Fibroblast of lung (primary cell): Measurements from ENCODE around the gene LPP. TPM values are rescaled to one million over a fixed set of nuclear protein-coding genes. Genes with fewer than 3 reads are reported as not detected.

ENCODE experiments used
- DNase-seq, 2 donors: peaks; one replicate each; pipeline versions ENCODE4 v3.0.0 to v3.0.0-alpha.2; 2010; ENCODE audit warnings: low read depth in 2 of 2
- H2AFZ ChIP-seq: 2 replicates; pipeline ENCODE4 v1.5.1; 2012; ENCODE audit warnings: low read length, control low read depth, inconsistent platforms
- H3K27ac ChIP-seq: 2 replicates; pipeline ENCODE4 v1.5.1; 2011; ENCODE audit warnings: low read length, control low read depth; ENCODE audit not compliant: insufficient read depth
- H3K27me3 ChIP-seq: 2 replicates; pipeline ENCODE4 v1.5.1; 2011; ENCODE audit warnings: mild to moderate bottlenecking, low read length; ENCODE audit not compliant: control insufficient read depth, insufficient read depth
- H3K36me3 ChIP-seq: 2 replicates; pipeline ENCODE4 v1.5.1; 2011; ENCODE audit warnings: low read length; ENCODE audit not compliant: control insufficient read depth, insufficient read depth
- H3K4me1 ChIP-seq: 2 replicates; pipeline ENCODE4 v1.5.1; 2011; ENCODE audit warnings: low read length; ENCODE audit not compliant: control insufficient read depth, insufficient read depth; ENCODE audit errors: extremely low read depth
- H3K4me2 ChIP-seq: 2 replicates; pipeline ENCODE4 v1.5.1; 2011; ENCODE audit warnings: low read length, control low read depth; ENCODE audit not compliant: insufficient read depth; ENCODE audit errors: extremely low read depth
- H3K4me3 ChIP-seq, 4 experiments: fragments of 200-600 bp in 1 of 4; sonication (generic) in 1 of 4; replicated peaks in 1 of 4; 2 replicates each; pipeline ENCODE4 v1.5.1; 2011 to 2016; ENCODE audit warnings: low read length in 4 of 4, low read depth in 3 of 4, mild to moderate bottlenecking in 3 of 4, control low read depth in 2 of 4, inconsistent platforms in 1 of 4, mixed read lengths in 1 of 4; ENCODE audit not compliant: insufficient read depth in 1 of 4; ENCODE audit errors: control extremely low read depth in 1 of 4
- H3K79me2 ChIP-seq: 2 replicates; pipeline ENCODE4 v1.5.1; 2012; ENCODE audit warnings: mild to moderate bottlenecking, low read length, inconsistent platforms; ENCODE audit not compliant: control insufficient read depth, insufficient read depth
- H3K9ac ChIP-seq: 2 replicates; pipeline ENCODE4 v1.5.1; 2011; ENCODE audit warnings: mild to moderate bottlenecking, low read length, control low read depth; ENCODE audit not compliant: insufficient read depth
- H3K9me3 ChIP-seq: 2 replicates; pipeline ENCODE4 v1.5.1; 2012; ENCODE audit warnings: low read depth, low read length; ENCODE audit not compliant: control insufficient read depth, insufficient read depth
- H4K20me1 ChIP-seq: 2 replicates; pipeline ENCODE4 v1.5.1; 2011; ENCODE audit warnings: low read length; ENCODE audit not compliant: control insufficient read depth, insufficient read depth; ENCODE audit errors: extremely low read depth
- EZH2 ChIP-seq: IDR thresholded peaks from 2 replicates; pipeline ENCODE4 v1.5.1; 2012; ENCODE audit warnings: low read length, control low read depth, mild to moderate bottlenecking; ENCODE audit errors: missing control alignments
- polyA plus RNA-seq, 2 donors: library from polyadenylated mRNA; depleted of rRNA in 1 of 2; stranded (reverse) in 1 of 2; unstranded in 1 of 2; fragments of >200 nt; gene quantifications; 2 replicates each; pipeline ENCODE4 v1.2.1, GENCODE V29; 2011 to 2012; ENCODE audit warnings: missing spikeins in 1 of 2
- total RNA-seq: library from RNA; depleted of rRNA; stranded (reverse); fragments of >200 nt; gene quantifications from 2 replicates; pipeline ENCODE4 v1.2.1, GENCODE V29; 2014
- TF ChIP-seq, protein P1 (sequence below), 2 donors: IDR thresholded peaks in 1 of 2; conservative IDR thresholded peaks in 1 of 2; 1 replicate in 1 of 2; 2 replicates in 1 of 2; pipeline ENCODE4 v1.5.1; 2011 to 2012; ENCODE audit warnings: low read length in 2 of 2, control low read depth in 1 of 2, inconsistent platforms in 1 of 2, low read depth in 1 of 2, mild to moderate bottlenecking in 1 of 2

The LPP gene
- total and polyA plus RNA-seq, 2 donors (not counting 1 experiment from before 2014, with no cell fraction given), result 69.0 to 124 TPM

GRCh38 chr3:188693435-188693834, 539.5 kb downstream of the LPP start:
- no peak overlapping the region for H3K4me2 ChIP-seq
- no peak for TF ChIP-seq EZH2
- TF ChIP-seq, protein P1, sequence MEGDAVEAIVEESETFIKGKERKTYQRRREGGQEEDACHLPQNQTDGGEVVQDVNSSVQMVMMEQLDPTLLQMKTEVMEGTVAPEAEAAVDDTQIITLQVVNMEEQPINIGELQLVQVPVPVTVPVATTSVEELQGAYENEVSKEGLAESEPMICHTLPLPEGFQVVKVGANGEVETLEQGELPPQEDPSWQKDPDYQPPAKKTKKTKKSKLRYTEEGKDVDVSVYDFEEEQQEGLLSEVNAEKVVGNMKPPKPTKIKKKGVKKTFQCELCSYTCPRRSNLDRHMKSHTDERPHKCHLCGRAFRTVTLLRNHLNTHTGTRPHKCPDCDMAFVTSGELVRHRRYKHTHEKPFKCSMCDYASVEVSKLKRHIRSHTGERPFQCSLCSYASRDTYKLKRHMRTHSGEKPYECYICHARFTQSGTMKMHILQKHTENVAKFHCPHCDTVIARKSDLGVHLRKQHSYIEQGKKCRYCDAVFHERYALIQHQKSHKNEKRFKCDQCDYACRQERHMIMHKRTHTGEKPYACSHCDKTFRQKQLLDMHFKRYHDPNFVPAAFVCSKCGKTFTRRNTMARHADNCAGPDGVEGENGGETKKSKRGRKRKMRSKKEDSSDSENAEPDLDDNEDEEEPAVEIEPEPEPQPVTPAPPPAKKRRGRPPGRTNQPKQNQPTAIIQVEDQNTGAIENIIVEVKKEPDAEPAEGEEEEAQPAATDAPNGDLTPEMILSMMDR (conservative IDR thresholded peaks at IDR 0.05 in 1 of 2, IDR thresholded peaks at IDR 0.05 in 1 of 2; ENCODE audit: low read depth in 1 of 2, low read length in 2 of 2), result no peak
- no peaks in the 10 kb centered on the region for H4K20me1 ChIP-seq

DNA sequence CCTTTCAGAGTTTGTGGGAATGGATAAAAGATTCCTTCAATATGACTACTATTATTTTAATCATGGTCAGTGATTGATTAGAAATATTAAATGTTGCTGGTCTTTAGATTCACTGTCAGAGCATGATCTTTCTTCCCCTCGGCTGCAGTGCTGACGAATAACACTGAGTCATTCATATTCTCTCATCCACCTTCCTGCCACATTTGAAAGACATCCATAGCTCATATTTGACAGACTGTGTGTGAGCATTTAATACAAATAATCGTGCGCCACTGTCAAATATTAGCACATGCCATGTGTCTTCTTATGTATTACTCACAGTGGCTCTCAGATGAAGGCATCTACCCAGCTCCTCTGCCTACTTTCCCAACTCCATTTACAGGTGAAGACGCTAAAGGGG, 541.3 kb downstream of the LPP start:
- TF ChIP-seq EZH2, result no peak
- TF ChIP-seq, protein P1 (conservative IDR thresholded peaks at IDR 0.05 in 1 of 2, IDR thresholded peaks at IDR 0.05 in 1 of 2; ENCODE audit: low read depth in 1 of 2, low read length in 2 of 2), result no peak

More at GRCh38 chr3:188693435-188693834, 539.5 kb downstream of the LPP start:
- Histone ChIP-seq H3K9me3 (no peaks in the 10 kb centered on the region), H3K4me3 (no peak overlapping the region), H3K27ac (no peak overlapping the region), H3K9ac (no peak overlapping the region), H3K27me3 (no peaks in the 10 kb centered on the region), H3K36me3 (no peaks in the 10 kb centered on the region), H2AFZ (no peak overlapping the region), H3K79me2 (peaks cover 2% of the 10 kb centered on the region), H3K4me1 (peaks cover 3% of the 10 kb centered on the region)
- DNase-seq, result no peak

DNA sequence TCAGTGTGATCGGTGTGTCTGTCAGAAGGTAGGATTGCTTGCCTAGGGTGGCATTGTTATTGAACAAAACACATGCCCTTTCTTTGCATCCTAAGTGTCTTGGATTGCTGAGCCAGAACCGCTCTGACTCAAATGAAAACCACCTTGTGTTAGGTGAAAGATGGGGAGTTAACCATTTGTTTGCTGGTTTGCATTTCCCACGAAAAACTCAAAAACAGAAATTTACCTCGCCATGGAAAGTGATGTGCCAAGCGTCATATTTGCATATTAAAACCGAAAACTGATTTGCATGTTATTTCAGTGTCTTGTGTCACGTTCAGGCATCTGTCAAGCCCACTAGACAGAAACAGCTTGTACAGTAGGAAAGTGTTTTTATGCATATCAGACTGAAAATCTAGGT, 543.2 kb downstream of the LPP start:
- no peaks in the 10 kb centered on the region for H3K4me1 ChIP-seq
- no peak overlapping the region for H3K4me2 ChIP-seq
- H3K4me3 ChIP-seq, result no peak overlapping the region
- no peaks in the 10 kb centered on the region for H3K9me3 ChIP-seq
- no peaks in the 10 kb centered on the region for H3K36me3 ChIP-seq
- H4K20me1 ChIP-seq, result no peaks in the 10 kb centered on the region
- H3K27ac ChIP-seq, result no peak overlapping the region
- H3K27me3 ChIP-seq, result no peaks in the 10 kb centered on the region
- no peak overlapping the region for H3K9ac ChIP-seq
- no peak overlapping the region for H2AFZ ChIP-seq
- no peaks in the 10 kb centered on the region for H3K79me2 ChIP-seq
- DNase-seq, result no peak
- TF ChIP-seq, protein P1 (conservative IDR thresholded peaks at IDR 0.05 in 1 of 2, IDR thresholded peaks at IDR 0.05 in 1 of 2; ENCODE audit: low read depth in 1 of 2, low read length in 2 of 2), result no peak

More for the DNA sequence above, 541.3 kb downstream of the LPP start:
- DNase-seq, result peak in 1 of 2 donors; percentile 13
- Histone ChIP-seq H3K4me3 (no peak overlapping the region), H4K20me1 (no peaks in the 10 kb centered on the region), H3K79me2 (no peaks in the 10 kb centered on the region), H3K4me2 (no peak overlapping the region), H3K36me3 (no peaks in the 10 kb centered on the region), H3K27me3 (no peaks in the 10 kb centered on the region), H3K4me1 (no peaks in the 10 kb centered on the region), H3K9ac (no peak overlapping the region), H2AFZ (no peak overlapping the region), H3K27ac (no peak overlapping the region), H3K9me3 (no peaks in the 10 kb centered on the region)
